ENCODE data around the gene SHTN1.

DNA sequence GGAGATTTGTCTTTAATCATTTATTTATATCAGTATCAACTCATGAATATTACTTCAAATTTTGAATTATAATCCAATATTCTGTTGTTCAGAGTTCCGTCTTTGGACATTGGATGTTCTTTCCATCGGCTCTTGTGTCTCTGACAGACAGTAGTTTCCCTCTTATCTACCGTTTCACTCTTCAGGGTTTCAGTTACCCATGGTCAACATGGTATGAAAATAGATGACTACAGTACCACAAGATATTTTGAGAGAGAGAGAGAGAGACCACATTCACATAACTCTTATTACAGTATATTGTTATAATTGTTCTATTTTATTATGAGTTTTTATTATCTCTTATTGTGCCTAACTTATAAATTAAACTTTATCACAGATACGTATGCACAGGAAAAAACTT lies 6.8 kb downstream of the SHTN1 start:
- TF ChIP-seq, protein P1, sequence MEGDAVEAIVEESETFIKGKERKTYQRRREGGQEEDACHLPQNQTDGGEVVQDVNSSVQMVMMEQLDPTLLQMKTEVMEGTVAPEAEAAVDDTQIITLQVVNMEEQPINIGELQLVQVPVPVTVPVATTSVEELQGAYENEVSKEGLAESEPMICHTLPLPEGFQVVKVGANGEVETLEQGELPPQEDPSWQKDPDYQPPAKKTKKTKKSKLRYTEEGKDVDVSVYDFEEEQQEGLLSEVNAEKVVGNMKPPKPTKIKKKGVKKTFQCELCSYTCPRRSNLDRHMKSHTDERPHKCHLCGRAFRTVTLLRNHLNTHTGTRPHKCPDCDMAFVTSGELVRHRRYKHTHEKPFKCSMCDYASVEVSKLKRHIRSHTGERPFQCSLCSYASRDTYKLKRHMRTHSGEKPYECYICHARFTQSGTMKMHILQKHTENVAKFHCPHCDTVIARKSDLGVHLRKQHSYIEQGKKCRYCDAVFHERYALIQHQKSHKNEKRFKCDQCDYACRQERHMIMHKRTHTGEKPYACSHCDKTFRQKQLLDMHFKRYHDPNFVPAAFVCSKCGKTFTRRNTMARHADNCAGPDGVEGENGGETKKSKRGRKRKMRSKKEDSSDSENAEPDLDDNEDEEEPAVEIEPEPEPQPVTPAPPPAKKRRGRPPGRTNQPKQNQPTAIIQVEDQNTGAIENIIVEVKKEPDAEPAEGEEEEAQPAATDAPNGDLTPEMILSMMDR (IDR thresholded peaks at IDR 0.05; ENCODE audit: low read depth, low read length, poor library complexity, severe bottlenecking), result no peak
- no peak for TF ChIP-seq EZH2phosphoT487 (IDR thresholded peaks at IDR 0.05; ENCODE audit: borderline replicate concordance, low read length)

All from DOHH2 (cell line).